Mucosa of stomach (tissue), 1 donor: ENCODE results near the gene PFKP.
"Not testable (repeated sequence)": the region's sequence is repeated elsewhere in the genome, so short reads cannot be mapped to it uniquely, and the experiment has no call there.

ENCODE experiments used
- H3K27me3 ChIP-seq: one replicate; pipeline ENCODE4 v1.7.0; 2013; ENCODE audit warnings: mild to moderate bottlenecking, low read length; ENCODE audit not compliant: control insufficient read depth, insufficient read depth
- H3K36me3 ChIP-seq: one replicate; pipeline ENCODE4 v1.7.0; 2013; ENCODE audit warnings: low read length; ENCODE audit not compliant: control insufficient read depth, insufficient read depth
- H3K4me1 ChIP-seq: one replicate; pipeline ENCODE4 v1.7.0; 2013; ENCODE audit warnings: mild to moderate bottlenecking, low read length; ENCODE audit not compliant: control insufficient read depth, insufficient read depth
- H3K4me3 ChIP-seq: one replicate; pipeline ENCODE4 v1.7.0; 2013; ENCODE audit warnings: low read length
- H3K9ac ChIP-seq: one replicate; pipeline ENCODE4 v1.7.0; 2013; ENCODE audit warnings: mild to moderate bottlenecking, low read length, moderate library complexity
- H3K9me3 ChIP-seq: one replicate; pipeline ENCODE4 v1.7.0; 2013; ENCODE audit warnings: mild to moderate bottlenecking, low read length, moderate library complexity; ENCODE audit not compliant: control insufficient read depth
- donor health status: Pancreatic carcinoma.

Gene PFKP

DNA sequence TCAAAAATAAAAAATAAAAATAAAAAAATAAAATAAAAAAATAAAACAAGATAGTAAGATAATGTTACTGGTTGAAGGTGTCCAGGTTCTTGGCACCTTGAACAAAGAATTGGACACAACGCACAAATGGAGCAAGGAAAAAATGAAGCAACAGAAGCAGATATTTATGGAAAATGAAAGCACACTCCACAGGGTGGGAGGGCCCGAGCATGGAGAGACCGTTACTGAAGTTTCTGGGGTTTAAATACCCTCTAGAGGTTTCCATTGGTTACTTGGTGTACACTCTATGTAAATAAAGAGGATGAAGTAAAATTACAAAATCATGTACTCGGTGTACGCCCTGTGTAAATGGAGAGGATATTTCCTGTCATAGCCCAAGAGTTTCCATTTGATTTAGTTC is 15.7 kb upstream of the PFKP start:
- Histone ChIP-seq H3K9me3 (no peaks in the 10 kb centered on the region), H3K4me3 (no peak overlapping the region), H3K9ac (no peak overlapping the region), H3K36me3 (no peaks in the 10 kb centered on the region), H3K27me3 (no peaks in the 10 kb centered on the region), H3K4me1 (peaks cover 2% of the 10 kb centered on the region)

DNA sequence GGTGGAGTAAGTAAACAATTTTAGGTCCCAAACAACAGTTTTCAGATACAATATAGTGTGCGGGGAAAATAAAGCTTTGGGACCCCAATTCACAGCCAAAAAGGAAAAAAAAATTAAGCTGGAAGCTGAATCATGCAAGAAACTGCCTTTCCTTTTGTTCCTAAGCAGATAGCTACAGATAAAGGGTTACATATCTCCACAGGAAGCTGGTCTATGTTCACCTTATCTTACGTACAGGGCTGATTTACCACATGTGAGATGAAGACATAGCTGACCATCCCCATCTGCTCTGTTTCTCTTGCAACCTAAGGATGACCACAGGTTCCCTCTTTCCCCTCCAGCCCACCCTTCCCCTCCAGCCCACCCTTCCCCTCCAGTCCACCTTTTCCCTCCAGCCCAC is 14.2 kb upstream of the PFKP start:
- Histone ChIP-seq H3K27me3 (no peaks in the 10 kb centered on the region), H3K36me3 (no peaks in the 10 kb centered on the region), H3K9ac (no peak overlapping the region), H3K9me3 (no peaks in the 10 kb centered on the region), H3K4me3 (no peak overlapping the region), H3K4me1 (no peaks in the 10 kb centered on the region)

DNA sequence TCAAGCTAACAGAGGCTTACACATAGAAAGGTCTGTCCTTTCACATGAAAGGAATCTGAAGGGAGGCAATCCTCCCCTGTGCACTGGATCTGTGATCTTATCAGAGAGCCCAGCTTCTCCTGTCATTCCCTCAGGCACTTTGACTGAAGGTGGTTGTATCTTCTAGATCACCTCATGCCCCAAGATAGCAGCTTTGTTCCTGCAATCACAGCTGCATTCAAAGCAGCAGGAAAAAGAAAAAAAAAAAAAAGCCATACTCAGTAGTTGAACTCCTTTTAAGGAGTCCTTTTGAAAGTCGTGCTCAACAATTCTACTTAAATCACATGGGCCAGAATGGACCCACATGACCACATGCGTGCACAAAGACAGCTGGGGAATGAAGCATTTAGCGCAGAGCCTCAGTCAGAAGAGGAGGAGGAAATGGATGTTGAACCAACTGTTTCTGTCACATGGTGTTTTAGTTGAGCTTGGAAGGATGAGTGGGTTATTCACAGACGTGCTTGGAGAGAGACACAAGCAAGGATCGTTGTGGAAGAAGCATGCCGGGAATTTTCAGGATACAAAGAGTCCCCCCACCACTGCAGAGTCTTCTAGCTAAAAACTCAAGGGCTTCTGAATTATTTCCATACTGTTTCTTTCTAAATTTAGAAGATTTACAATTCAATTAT is 13.0 kb upstream of the PFKP start:
- Histone ChIP-seq H3K9ac (no peak overlapping the region), H3K9me3 (no peaks in the 10 kb centered on the region), H3K27me3 (no peaks in the 10 kb centered on the region), H3K4me3 (no peak overlapping the region), H3K36me3 (no peaks in the 10 kb centered on the region), H3K4me1 (no peaks in the 10 kb centered on the region)

DNA sequence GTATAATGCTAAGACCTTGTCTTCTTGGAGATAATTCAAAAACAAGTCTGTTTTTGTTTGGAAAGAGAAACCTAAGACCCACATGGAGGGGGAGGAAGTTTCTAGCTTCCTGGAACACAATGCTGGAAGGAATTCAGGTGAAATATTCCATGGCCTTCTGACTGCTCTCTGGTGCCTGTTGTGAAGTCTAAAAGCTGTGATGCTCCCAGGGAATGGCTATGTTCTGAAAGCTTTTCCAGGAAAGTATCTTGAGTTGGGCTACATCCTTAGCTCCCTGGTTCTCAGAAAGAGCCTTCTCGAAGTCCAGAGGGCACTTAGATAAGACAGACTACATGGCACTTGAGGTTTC is 12.5 kb upstream of the PFKP start:
- no peak overlapping the region for H3K9ac ChIP-seq
- no peak overlapping the region for H3K4me3 ChIP-seq
- no peaks in the 10 kb centered on the region for H3K27me3 ChIP-seq
- H3K36me3 ChIP-seq: no peaks in the 10 kb centered on the region
- H3K9me3 ChIP-seq: no peaks in the 10 kb centered on the region
- H3K4me1 ChIP-seq: no peaks in the 10 kb centered on the region

DNA sequence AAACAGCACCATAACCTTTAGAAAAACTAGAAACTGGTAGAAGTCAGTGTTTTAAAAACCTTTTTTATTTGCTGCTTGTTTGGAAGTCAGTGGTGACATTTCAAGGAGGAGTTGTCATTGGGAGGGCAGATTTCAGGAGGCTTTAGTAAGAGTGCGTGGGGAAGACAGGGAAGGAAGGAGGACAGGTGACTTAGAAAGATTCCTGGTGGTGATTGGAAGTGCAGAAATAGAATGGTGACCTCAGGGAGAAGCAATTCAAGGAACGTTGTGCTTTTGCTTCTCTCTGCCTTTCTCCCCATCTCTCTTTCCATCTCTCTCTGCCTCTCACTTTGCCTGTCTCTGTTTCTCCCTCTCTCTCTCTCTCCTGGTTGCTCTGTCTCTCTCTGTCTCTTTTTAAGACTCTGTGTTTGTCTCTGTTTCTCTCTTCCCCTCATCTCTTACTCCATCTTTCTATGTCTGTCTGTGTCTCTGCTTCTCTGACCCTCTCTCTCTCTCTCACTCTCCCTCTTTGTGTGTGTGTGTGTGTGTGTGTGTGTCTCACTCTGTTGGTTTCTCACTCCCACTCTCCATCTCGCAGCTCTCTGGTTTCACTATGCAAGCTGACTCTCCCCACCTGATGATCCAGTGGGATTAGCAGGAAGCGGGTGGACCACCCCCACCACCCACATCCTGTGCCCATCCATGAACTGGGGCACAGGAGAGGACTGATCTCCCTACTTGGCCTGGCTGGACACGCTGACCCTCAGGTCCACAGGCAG is 10.9 kb upstream of the PFKP start:
- Histone ChIP-seq H3K4me1 (no peaks in the 10 kb centered on the region), H3K4me3 (no peak overlapping the region), H3K27me3 (no peaks in the 10 kb centered on the region), H3K9ac (no peak overlapping the region), H3K36me3 (no peaks in the 10 kb centered on the region), H3K9me3 (no peaks in the 10 kb centered on the region)

DNA sequence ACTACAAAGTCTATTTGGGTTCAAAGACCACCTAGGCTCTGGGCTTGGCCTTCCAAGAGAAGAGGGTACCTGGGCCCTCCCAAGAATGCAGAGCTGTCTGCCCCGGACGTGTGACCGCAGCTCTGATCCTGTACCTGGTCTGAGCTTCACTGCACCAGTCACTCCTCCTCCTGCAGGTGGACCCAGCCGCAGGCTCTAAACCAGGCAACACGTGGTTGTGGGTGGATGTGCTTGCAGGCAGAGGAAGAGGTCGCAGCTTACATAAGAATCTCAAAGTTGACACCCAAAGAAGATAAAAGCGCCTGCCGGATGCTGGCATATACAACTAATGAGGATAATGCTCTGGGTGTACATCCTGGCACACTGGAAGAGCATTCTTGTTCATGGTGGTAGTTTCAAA is 9.4 kb upstream of the PFKP start:
- Histone ChIP-seq H3K36me3 (no peaks in the 10 kb centered on the region), H3K9me3 (no peaks in the 10 kb centered on the region), H3K4me1 (no peaks in the 10 kb centered on the region), H3K4me3 (no peak overlapping the region), H3K9ac (no peak overlapping the region), H3K27me3 (no peaks in the 10 kb centered on the region)

DNA sequence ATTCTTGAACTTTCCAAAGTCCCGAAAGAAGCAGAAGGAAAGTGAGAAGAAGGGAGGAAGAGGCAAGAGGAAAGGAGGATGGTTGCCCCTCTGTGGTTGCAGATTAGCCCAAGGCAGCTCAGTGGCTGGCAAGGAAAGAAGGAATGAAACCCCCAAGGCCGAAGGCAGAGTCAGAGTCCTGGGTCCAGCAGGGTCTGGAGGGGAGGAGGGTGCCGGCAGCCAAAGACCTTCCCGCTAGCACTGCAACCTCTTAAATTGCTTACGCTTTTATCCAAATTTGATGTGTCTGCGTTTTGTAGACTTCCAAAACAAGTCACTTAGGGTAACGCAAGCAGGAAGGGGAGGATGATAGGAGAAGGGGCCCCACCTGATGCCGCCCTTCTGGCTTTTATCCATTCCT is 7.4 kb upstream of the PFKP start:
- H3K4me1 ChIP-seq: peaks cover 3% of the 10 kb centered on the region
- H3K9me3 ChIP-seq: no peaks in the 10 kb centered on the region
- H3K9ac ChIP-seq: no peak overlapping the region
- H3K36me3 ChIP-seq: no peaks in the 10 kb centered on the region
- H3K4me3 ChIP-seq: no peak overlapping the region
- no peaks in the 10 kb centered on the region for H3K27me3 ChIP-seq

DNA sequence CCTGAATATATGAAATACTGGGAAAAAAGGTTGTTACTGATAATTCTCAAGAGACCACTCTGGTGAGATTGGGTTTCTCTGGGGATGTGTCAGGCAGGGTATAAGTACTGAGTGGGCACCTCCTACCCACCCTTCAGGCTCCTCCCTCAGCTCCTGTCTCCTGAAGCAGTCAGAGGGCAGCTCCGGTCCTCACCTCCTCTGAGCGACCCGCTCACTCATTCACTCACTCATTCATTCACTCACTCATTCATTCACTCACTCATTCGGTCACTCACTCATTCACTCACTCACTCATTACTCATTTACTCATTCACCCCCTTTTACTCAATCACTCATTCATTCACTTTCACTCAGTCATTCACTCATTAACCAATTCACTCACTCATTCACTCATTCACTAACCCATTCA is 6.9 kb upstream of the PFKP start:
- Histone ChIP-seq H3K9ac (no peak overlapping the region), H3K4me3 (no peak overlapping the region), H3K4me1 (peaks cover 3% of the 10 kb centered on the region), H3K9me3 (no peaks in the 10 kb centered on the region), H3K27me3 (no peaks in the 10 kb centered on the region), H3K36me3 (no peaks in the 10 kb centered on the region)

DNA sequence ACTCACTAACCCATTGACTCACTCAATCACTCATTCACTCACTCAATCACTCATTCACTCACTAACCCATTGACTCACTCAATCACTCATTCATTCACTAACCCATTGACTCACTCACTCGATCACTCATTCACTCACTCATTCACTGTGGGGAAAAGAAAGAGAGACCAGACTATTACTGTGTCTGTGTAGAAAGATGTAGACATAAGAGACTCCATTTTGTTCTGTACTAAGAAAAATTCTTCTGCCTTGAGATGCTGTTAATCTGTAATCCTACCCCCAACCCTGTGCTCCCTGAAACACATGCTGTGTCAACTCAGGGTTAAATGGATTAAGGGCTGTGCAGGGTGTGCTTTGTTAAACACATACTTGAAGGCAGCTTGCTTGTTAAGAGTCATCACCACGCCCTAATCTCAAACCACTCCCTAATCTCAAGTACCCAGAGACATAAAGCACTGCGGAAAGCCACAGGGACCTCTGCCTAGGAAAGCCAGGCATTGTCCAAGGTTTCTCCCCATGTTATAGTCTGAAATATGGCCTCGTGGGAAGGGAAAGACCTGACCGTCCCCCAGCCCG is 5.9 kb upstream of the PFKP start:
- not testable (repeated sequence) for H3K27me3 ChIP-seq, H3K9me3 ChIP-seq, H3K9ac ChIP-seq, H3K4me3 ChIP-seq, H3K36me3 ChIP-seq
- H3K4me1 ChIP-seq: peaks cover 13% of the 10 kb centered on the region

DNA sequence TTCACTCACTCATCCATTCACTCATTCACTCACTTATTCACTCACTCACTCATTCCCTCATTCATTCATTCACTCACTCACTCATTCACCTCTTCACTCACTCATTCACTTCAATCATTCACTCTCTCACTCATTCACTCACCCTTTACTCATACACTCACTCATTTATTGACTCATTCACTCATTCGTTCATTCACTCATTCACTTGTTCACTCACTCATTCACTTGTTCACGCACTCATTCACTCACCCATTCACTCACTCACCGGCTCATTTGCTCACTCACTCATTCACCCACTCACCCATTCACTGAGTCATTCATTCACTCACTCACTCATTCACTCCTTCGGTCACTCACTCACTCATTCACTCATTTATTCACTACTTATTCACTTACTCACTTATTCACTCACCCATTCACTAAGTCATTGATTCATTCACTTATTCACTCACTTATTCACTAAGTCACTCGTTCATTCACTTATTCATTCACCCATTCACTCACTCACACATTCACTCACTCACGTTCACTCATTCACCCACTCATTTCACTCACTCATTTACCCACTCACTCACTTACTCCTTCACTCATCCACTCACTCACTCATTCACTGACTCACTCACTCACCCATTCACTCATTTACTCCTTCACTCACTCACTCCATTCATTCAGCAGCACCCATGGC is 4.7 kb upstream of the PFKP start:
- no peak overlapping the region for H3K9ac ChIP-seq
- peaks cover 18% of the 10 kb centered on the region for H3K4me1 ChIP-seq
- peaks cover 8% of the 10 kb centered on the region for H3K27me3 ChIP-seq
- H3K4me3 ChIP-seq: no peak overlapping the region
- H3K36me3 ChIP-seq: no peaks in the 10 kb centered on the region
- no peaks in the 10 kb centered on the region for H3K9me3 ChIP-seq

DNA sequence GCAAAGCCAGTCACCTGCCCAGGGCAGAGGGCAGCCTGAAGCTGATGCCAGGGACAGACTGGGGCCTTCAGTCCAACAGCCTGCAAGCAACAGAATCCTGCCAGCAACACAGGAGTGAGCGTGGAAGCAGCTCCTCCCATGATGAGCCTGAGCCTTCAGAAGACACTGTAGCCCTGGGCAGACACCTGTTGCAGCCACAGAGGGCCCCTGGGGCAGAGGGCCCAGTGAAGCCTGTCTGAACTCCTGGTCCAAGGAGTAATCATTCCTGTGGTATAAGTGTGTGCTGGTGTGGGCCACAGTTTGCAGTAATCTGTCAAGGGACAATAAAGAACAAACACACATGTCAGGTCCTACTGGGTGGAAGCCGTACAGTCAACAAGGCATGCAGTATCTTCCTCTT is 2.9 kb upstream of the PFKP start:
- Histone ChIP-seq H3K9ac (no peak overlapping the region), H3K4me1 (peaks cover 21% of the 10 kb centered on the region), H3K4me3 (no peak overlapping the region), H3K27me3 (peaks cover 8% of the 10 kb centered on the region), H3K36me3 (no peaks in the 10 kb centered on the region), H3K9me3 (no peaks in the 10 kb centered on the region)

DNA sequence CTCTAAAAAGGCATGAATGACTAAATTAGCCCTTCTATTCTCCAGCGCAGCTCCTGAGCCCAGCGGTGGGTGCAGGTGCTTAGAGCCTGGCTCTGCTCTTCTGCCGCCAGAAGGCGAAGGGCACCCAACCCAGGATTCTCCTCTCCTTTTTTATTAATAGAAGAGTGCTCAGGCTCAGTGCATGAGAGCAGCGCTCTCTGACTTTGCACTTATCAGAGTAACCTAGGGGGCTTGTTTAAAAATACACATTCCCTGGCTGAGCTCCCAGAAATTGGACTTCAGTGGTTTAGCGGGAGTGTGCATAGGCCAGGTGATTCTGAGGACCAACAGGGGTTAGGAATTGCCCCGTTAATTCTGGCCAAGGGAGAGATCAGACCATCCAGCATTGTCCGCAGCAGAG is 1.7 kb upstream of the PFKP start:
- Histone ChIP-seq H3K36me3 (no peaks in the 10 kb centered on the region), H3K4me1 (peaks cover 23% of the 10 kb centered on the region), H3K27me3 (peaks cover 8% of the 10 kb centered on the region), H3K9me3 (no peaks in the 10 kb centered on the region), H3K9ac (no peak overlapping the region), H3K4me3 (no peak overlapping the region)
